Measurements from ENCODE around the gene RAMAC. TPM values are rescaled to one million over a fixed set of nuclear protein-coding genes. Genes with fewer than 3 reads are reported as not detected.

RAMAC gene
- total and polyA plus RNA-seq, 10 donors: 12.8 to 22.4 (median 16.5) TPM

- Histone ChIP-seq H3K9me3 (no peaks in the 10 kb centered on the region), H3K4me1 (peaks cover 3 to 27% (median 17%) of the 10 kb centered on the region in 6 donors), H3K36me3 (no peaks in the 10 kb centered on the region), H3K27ac (peak overlapping the region in 3 of 8 donors; percentile 36 to 49 (median 37)), H3K27me3 (replicated peaks in 1 of 7) (peaks cover 0 to 39% (median 10%) of the 10 kb centered on the region in 7 donors), H3K4me3 (peak overlapping the region; percentile 28 to 75 (median 54))
- intact Hi-C loops (cut with DNase I; ENCODE audit: low total_unique reads): no loop called here
- WGBS, 5 donors: 54 to 63% (median 59%) methylated on average over 13 of the region's 13 CpGs
- DNase-seq: no peak
- no peak for TF ChIP-seq CTCF (IDR thresholded peaks at IDR 0.05 in 8 of 11, conservative IDR thresholded peaks at IDR 0.05 in 3 of 11)
- TF ChIP-seq POLR2A (IDR thresholded peaks at IDR 0.05): no peak
- TF ChIP-seq POLR2AphosphoS5 (IDR thresholded peaks at IDR 0.05): no peak
These were observed 34.4 kb upstream of the RAMAC start for GRCh38 chr15:82951472-82952157.

- intact Hi-C loops (cut with DNase I; ENCODE audit: low total_unique reads): no loop called here
- no peaks in the 10 kb centered on the region for H3K36me3 ChIP-seq
- DNase-seq: no peak
- peak in 1 of 3 donors; percentile 10 for TF ChIP-seq POLR2AphosphoS5 (IDR thresholded peaks at IDR 0.05)
- TF ChIP-seq POLR2A (IDR thresholded peaks at IDR 0.05): no peak
- peaks cover 0 to 39% (median 10%) of the 10 kb centered on the region in 7 donors for H3K27me3 ChIP-seq (replicated peaks in 1 of 7)
- H3K4me3 ChIP-seq: peak within 1 kb of the TSS; percentile 28 to 75 (median 54)
- peak within 1 kb of the TSS in 4 of 8 donors; percentile 27 to 56 (median 39) for H3K27ac ChIP-seq
- 0 to 12% (median 1%) methylated on average over 10 to 119 of the region's 119 CpGs for WGBS, 5 donors
- H3K9me3 ChIP-seq: no peaks in the 10 kb centered on the region
- H3K4me1 ChIP-seq: peaks cover 3 to 27% (median 17%) of the 10 kb centered on the region in 6 donors
These were observed 33.6 kb upstream of the RAMAC start, which contains the start of gene HOMER2 for GRCh38 chr15:82952158-82953081. Gene HOMER2, minus strand, starts transcription at chr15:82952720. Its CDS starts 185 bp downstream, at chr15:82952535.

- intact Hi-C loops (cut with DNase I; ENCODE audit: low total_unique reads): no loop called here
- no peak for TF ChIP-seq CTCF (IDR thresholded peaks at IDR 0.05 in 8 of 11, conservative IDR thresholded peaks at IDR 0.05 in 3 of 11)
- TF ChIP-seq POLR2AphosphoS5 (IDR thresholded peaks at IDR 0.05): no peak
- TF ChIP-seq POLR2A (IDR thresholded peaks at IDR 0.05): no peak
- WGBS, 5 donors: 71 to 89% (median 80%) methylated on average over 1 of the region's 1 CpG
- DNase-seq: no peak
- Histone ChIP-seq H3K4me1 (no peaks in the 10 kb centered on the region), H3K9me3 (no peaks in the 10 kb centered on the region), H3K4me3 (no peak overlapping the region), H3K27ac (no peak overlapping the region), H3K36me3 (no peaks in the 10 kb centered on the region), H3K27me3 (replicated peaks in 1 of 7) (peaks cover 0 to 4% (median 0%) of the 10 kb centered on the region in 7 donors)
These were observed 27.4 kb upstream of the RAMAC start for GRCh38 chr15:82958638-82959037.

GRCh38 chr15:82959423-82959822 is 26.6 kb upstream of the RAMAC start:
- no peak for DNase-seq
- Histone ChIP-seq H3K27ac (no peak overlapping the region), H3K9me3 (no peaks in the 10 kb centered on the region), H3K4me1 (no peaks in the 10 kb centered on the region), H3K36me3 (no peaks in the 10 kb centered on the region), H3K4me3 (no peak overlapping the region), H3K27me3 (replicated peaks in 1 of 7) (no peaks in the 10 kb centered on the region)
- intact Hi-C loops (cut with DNase I; ENCODE audit: low total_unique reads): no loop called here
- 90 to 99% (median 95%) methylated on average over 5 of the region's 5 CpGs for WGBS, 5 donors
- TF ChIP-seq CTCF (IDR thresholded peaks at IDR 0.05 in 8 of 11, conservative IDR thresholded peaks at IDR 0.05 in 3 of 11) (no peak), POLR2A (IDR thresholded peaks at IDR 0.05) (no peak), POLR2AphosphoS5 (IDR thresholded peaks at IDR 0.05) (no peak)

All from spleen (tissue), 11 donors.